Measurements from ENCODE around the gene MRPS5.

- TF ChIP-seq CTCF (IDR thresholded peaks at IDR 0.05) (no peak), POLR2A (IDR thresholded peaks at IDR 0.05) (no peak)
Measured at GRCh38 chr2:95158891-95159619, 37.4 kb upstream of the MRPS5 start.

All from right lobe of liver (tissue), 4 donors.